Measurements from ENCODE around the gene AQP12B.

The AQP12B gene

DNA sequence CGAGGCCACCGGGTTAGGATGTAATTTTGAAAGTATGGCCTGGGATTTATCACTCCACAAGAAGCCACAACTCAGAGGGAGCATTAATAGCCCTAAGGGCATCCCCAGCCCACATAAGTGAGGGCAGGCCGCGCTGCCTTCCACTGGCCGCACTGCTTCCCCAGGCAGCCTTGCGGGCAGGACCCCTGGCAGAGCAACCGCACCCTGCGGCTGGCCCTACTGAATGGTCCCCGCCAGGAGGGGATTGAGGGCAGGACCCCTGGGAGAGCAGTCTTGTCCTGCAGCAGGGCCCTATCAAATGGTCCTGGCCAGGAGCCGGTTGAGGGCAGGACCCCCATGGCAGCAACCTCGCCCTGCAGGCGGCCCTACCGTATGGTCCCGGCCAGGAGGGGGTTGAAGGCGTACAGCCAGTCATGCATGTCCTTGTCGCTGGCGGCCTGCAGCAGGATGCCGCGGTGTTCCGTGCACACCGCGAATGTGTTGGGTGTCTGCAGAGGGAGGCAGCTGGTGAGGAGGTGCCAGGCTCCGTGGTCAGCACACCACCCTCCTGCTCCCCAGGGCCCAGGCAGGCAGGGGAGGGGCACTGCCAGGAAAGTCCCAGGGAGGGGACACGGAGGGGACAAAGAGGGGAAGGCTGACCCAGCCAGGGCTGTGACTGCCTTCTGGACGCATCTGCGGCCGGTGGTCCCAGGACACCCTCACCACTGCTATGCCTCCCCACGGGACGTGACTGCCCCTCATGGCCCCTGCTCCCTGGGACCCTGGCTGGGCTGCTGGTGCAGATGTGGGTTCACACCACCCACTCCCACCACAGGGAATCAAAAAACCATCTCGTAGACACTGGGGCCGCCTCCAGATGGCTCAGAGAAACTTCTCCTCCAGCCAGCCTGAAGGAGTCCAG is 35.2 kb upstream of the AQP12B start:
- DNase-seq: no peak

DNA sequence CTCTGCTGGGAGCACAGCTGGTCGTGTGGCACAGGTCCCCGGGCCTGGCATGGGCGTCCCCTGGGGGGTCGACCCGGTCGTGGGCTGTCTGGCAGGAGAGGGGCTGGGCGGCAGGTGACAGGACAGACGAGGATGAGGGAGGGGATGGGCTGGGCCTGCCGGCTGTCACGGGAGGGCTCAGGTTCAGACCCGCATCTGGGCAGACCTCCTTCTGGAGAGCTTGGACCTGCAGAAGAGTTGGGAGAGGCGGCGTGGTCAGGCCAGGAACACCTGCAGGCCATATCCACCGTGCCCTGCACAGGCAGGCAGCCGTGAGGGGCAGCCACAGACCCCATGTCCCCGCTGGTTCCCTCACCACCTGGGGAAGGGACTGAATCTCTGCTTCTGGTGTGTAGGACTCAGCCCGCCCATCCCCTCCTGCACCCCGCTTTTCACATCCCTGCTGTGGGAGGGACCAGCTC is 34.5 kb upstream of the AQP12B start:
- no peak for DNase-seq

DNA sequence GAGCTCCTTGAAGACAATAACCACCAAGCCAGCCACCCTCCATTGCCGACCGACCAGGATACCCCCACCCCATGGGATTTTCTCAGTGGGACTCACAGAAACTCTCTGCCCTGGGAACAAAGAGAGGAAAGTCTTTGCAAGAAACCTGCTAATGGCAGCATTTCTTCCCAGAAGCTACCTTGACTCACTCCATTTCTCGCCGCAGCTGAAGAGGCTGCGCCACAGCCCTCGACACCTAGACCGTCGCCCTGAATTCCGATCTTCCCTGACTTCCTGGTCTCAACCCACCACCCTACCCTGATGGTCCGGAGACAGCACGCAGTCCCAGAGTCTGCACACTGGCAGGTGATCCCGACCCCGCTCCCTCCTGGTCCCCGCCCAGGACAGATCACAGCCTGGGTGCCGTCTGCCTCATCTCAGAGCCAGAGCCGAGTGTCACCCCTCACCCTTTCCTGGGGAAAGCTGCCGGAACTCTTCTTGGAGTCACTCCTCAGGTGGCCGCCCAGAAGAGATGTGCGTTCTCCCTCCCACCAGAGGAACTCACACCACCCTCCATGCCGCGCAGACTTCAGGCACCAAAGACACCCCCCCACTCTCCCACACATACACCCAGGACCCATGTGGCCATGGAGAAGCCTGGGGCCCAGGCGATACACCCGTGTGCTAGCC is 33.6 kb upstream of the AQP12B start:
- no peak for DNase-seq

DNA sequence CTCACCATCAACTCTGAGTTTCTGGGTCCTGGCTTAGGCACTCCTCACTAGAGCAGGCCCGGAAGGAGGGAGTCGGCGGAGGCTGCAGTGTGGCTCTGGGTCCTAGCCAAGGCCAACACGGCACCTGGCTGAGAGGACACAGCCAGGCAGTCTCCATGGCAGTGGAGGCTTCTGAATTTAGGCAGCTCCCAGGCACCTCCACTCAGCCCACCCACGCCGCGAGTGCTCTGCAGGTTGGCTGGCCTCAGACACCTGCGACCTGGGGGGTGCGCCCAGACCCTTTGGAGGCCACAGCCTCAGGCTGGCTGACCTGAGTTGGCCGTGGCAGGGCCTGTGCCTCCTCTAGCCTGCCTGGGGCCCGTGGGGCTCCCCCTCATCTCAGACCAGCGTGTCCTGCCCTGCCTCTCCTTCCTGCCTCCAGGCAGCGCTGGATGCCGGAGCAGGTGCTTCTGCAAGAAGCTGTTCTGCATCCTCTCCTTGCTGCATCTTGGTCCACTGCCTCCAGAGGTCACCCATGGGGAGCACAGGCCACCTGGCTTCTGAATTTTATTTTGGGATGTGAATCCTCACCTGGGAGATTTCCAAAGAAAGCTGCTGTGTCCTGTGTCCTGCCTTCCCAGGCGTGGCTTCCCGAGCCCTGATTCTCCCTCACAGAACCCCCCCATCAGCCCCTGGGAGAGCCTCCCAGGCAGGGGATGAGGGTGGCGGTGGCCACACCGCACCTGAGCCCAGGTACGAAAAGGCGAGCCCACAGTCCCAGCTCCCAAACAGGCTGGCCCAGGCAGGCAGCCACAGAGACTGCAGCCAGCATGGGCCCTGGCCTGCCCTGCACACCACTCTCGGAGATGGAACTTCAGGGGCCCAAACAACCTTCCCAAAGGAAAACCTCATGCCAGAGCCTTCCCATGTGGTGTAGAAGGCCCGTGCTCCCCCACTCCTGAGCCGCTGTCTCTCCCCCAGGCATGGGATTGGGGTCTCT is 32.4 kb upstream of the AQP12B start:
- no peak for DNase-seq

DNA sequence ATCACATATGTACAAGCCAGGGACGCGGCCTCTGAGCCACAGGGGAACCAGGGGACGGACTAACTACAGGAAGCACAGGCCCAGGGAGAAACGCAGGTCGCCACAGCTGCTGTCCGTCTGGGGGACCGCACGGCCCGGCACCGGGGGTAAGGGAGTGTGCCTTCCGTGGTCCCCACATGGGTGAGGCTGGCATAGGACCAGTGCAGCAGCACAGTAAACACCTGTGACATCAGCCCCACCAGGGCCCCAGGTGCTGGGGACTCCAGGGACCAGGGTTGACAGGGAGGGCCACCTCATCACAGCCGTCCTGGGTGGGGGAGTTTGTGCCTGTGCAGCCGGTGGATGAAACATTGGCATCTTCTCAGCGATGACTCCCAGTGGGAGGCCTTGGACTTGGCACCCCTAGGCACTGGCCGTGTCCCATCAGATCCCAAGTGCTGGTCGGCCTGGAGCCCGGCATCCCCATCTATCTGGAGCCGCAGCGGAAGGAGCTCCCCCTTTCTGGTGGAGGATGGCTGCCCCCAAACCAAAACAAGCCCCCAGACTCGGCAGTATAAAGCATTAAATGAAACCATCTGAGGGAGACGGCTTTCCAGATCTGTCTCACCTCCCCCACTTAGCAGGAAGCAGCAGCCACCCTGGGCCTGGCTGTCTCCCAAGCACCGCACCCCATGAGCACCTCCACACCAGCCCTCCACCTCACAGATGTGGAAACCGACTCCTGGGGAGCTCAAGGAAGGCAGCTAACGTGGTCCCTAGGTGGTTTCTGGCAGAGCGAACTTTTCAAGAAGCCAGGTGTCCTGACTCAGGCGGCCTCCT is 31.5 kb upstream of the AQP12B start:
- DNase-seq: no peak

DNA sequence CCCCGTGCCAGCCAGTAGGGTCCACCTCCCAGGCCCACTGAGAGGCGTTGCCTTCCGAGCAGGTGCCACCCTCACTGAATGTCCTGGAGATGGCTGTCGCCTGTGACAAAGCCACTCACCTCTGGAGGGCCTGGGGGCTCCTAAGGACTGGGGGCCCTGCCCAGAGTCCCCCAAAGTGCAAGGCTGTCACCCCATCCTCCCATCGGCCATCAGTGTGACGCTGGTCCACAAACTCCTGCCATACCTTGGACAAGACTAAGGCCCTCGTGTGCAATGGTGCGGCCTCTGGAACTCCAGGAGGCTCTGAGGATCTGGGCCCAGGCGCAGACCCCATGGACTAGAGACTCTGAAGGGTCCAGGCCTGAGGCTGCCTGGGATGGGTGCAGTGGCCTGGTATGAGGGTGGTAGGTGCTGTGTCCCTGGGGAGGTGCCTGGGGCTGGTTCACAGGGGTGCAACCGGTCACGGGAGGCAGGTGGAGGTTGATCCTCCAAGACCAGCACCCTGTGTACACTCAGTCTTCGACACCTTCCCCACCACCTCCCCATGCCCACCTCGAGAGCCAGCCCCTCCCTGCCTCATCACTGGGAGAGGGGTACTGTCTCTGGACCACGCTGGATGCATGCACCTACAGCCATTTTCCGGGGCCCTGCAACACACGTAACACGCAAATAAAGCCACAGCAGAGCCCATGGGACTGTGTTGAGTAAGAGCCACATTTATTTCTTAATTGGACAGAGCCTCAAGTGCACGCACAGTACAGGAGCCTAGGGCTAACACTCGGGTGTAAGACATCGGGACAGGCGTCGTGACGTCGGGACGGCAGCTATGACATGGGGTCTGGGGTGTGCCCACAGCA is 30.6 kb upstream of the AQP12B start:
- no peak for DNase-seq

DNA sequence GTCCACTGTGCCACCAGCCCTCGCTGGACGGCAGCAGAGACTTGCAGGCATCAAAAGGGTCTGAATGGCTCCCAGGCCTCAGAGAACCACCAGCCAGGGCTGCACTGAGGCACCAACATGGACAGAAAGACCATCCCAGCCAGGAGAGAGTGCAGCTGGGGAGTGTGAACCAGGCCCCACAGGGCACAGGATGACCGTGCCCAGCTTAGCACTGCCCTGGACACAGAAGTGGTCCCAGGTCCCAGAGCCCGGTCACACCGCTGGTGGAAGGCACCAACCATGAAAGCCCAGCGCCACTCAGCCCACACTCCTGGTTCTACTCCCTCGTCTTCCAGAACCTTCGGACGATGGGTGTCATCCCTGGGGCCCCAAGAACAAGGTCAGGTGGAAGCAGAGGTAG is 29.4 kb upstream of the AQP12B start:
- DNase-seq: no peak

DNA sequence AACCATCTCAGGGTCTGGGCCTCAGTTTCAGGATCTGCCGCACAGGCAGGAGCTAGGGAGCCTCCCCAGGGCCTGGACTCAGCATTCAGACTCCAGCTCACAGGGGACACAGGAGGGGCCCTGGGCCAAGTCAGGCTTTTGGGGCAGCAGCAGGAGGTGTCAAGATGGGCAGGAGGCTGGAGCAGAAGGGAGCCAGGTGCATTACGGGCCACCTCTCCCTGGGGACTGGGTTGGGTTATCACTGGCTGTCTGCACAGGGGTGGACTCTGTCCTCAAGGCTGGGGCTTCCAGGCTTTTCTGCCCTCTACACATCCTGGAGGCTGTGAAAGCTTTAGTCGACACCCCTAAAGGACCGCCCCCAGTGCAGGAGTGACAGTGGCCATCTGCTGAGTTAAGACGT is 29.0 kb upstream of the AQP12B start:
- no peak for DNase-seq

DNA sequence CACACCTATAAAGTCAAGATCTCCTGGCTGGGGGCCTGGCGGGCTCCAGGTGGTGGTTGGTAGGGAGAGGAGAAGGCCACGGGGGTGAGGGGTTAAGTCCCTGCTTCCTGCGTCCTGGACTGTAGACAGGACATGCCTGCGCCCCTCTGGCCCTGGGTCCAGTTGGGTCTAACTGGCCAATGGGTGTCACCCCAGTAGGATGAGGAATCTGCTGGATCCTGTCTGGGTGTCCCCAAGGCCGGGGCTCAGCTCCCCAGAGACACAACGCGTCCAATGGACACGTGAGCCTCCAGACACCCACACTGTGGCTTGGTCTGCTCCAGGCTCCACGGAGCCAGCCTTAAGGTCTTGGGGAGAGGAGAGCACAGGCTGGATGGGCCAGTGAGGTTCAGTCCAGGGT is 28.6 kb upstream of the AQP12B start:
- no peak for DNase-seq

DNA sequence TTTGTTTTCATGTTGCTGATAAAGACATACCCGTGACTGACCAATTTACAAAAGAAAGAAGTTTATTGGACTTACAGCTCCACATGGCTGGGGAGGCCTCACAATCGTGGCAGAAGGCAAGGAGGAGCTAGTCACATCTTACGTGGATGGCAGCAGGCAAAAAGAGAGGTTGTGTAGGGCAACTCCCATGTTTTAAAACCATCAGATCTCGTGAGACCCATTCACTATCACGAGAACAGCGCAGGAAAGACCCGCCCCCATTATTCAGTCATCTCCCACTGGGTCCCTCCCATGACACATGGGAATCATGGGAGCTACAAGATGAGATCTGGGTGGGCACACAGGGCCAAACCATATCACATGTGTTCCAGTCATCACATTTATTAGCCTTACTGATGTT is 25.8 kb upstream of the AQP12B start:
- DNase-seq: no peak

DNA sequence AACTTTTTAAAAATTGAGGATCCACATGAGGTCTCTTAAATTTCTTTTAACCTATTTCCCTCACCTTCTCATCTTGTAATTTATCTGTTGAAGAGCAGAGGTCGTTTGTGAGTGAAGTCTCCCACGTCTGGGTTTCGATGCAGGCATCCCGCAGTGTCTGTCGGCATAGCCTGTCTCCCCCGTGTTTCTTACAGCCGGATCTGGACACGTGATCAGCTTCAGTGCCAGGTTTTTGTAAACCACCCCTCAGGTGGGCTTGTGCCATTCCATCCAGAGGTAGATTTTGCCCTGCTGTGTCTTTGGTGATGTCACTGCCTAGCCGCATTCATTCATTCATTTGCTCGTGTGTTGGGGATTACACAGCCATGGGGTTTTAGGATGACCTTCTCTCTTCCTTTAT is 25.1 kb upstream of the AQP12B start:
- DNase-seq: no peak

DNA sequence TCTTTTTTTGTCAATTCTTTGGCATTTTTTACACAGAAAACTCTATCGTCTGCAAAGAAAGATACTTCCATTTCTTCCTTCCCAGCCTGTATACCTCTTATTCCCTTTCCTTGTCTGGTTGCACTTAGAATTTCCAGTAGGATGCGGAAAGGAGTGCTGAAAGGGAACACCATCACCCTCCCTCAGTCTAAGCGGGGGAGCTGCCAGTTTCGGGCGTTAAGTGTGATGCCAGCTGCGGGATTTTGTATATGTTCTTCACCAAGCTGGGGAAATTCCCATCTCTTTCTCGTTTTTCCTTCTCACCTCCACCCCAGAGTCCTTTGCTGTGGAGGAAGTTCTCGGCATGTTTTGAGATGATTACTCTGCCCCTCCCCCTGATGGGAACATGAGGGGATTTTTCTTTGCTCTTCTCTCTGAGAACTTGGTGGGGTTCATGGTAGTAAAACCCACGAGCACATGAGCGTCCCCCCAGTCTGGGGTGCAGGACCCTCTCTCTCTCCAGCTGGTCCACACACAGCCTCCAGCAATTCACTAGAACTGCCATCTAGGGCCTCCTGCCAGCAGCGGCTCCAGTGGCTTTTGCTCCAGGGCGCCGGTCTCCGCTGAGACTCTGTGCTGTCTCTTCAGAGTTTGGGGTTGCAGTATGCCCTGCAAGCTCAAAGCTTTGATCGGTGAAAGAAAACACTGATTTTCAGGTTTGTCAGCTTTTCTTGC is 24.5 kb upstream of the AQP12B start:
- no peak for DNase-seq

DNA sequence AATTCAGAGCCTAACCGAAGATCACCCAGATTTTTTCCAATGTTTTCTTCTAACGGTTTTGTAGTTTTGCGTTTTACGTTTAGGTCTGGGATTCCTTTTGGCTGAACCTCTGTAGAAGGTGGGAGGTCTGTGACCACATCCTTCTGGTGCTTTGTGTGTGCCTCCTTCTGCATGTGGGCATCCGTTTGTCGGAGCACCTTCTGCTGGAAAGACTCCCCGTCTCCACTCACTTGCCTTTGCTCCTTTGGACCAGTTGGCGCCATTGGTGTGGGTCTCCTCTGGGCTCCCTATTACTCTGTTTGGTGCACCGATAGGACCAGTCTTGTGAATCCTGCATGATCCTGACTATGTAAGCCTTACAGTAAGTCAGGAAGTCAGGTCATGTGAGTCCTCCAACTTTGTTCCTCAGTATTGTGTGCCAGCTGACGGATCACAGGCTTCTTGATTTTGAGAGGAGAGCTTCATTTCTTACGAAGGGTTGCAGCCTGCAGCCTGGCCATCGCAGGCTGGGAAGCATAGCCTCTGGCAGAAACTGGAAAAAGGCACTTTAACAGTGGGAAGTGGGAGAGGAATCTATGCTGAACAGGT is 22.6 kb upstream of the AQP12B start:
- no peak for DNase-seq

DNA sequence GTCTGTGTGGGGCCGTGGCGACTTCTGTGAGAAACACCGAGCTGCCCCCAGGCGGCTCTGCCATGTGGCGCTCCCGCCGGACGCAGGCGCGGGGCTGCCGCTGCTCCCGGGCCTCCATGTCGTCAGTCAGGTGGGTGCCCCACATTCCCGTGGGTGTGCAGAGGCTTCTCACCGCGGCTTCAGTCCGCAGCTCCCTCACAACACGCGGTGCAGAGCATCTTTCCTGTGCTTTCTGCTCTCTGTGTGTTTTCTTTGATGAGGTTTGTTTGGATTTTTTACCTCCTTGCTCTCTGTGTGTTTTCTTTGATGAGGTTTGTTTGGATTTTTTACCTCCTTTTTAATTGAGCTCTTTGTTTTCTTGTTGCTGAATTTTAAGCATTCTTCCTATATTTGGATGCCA is 22.0 kb upstream of the AQP12B start:
- peak; percentile 7 to 22 for DNase-seq

DNA sequence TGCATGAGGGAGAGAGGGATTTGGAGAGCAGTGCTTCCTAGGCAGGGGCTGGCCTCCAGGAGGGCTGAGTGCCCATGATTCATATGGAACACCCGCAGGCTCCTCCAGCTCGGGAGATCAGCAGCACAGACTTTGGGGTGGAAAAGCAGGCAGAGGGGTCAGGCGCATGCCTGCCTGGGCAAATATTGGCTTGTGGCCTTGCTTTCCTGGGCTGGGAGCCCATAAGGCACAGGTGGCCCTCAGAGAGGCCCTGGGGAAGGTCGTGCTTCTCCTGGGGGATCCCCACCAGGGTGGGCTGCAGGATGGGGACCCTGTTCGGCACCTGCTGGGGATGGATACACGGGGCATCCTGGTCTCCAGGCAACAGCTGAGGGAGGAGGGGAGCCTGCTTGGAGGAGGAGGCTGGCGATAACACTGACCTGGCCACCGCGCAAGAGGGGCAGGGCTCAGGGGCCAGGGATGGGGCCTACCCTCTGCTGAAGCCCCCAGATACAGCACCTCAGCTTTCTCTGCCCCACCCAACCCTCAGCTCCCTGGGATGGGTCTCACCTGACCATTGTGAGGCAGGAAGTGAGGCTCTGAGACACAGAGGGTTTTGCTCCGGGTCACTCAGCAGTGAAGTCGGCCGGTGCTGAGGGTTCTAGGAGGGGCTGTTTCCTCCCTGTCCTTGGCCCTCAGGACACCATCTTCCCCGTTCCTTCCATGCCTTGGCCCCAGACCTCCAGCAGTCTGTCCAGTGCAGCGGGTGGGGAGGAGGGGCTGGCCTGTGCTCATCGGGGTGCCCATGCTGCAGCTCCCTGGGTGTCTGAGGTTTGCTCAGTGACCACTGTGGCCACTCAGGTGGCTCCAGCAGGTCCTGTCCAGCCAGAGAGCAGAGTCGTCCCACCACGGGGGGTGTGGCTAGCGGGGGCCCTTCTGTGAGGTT is 21.0 kb upstream of the AQP12B start:
- no peak for DNase-seq

DNA sequence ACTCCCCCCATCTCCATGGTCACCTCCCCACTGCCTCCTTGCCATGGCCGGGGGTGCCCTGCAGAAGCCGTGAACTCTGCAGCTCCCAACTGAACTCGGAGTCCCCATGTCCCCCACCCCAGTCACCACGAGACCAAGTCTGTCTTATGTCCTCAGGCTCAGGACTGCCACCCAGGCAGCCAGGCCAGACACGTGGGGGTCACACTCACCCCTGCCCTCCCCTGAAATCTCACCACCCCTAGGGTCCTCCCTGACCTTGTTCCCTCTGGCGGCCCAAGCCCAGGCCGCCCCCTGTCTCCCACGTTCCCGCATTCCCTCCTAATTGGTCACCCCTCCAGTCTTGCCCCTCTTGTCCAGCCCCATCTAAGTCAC is 19.9 kb upstream of the AQP12B start:
- no peak for DNase-seq

DNA sequence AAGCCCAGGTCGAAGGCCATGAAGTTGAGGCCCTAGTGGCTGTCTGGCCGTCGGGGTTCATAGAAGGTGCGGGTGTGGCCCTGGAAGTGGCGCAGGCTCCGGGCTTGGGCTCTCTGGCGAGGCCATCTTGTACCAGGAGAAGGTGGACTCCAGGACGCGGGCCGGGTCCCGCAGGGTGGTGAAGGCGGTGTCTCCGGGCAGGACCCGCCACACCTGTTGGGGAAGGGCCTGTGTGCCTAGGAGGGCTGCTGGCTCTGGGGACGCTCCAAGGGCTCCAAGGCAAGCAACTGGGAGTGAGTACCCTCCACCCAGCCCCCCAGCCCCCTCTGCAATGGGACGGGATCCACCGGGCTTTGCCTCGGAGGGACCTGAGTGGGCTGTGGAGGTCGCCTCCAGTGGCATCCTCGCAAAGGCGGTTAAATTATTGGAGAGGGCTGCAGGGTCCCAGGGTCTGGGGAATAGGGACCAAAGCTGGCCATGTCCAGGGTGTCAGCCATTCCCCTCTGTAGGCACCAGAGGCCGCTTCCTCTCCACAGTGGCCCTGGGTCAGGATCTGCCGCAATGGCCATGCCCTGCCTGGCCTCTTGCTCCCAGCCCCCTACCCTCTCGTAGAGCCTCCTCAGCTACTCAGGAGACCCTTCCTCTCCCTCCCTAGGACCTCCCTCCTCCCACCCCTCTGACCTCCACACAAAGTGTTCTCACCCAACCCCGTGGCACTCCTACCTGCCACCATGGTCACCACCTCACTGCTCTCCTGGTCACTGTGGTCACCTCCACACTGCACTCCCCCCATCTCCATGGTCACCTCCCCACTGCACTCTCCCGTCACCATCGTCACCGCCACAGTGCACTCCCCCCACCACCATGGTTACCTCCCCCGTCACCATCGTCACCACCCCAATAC is 19.3 kb upstream of the AQP12B start:
- DNase-seq: no peak
